HG03135 (cell line): ENCODE measurements around the gene GSN.

Experiments
- ATAC-seq: cut with Tn5 transposase; IDR thresholded peaks from one replicate; pipeline ENCODE4 v1.9.1; 2021; ENCODE audit warnings: mild to moderate bottlenecking, moderate library complexity; ENCODE audit not compliant: unreplicated experiment

GSN gene

DNA sequence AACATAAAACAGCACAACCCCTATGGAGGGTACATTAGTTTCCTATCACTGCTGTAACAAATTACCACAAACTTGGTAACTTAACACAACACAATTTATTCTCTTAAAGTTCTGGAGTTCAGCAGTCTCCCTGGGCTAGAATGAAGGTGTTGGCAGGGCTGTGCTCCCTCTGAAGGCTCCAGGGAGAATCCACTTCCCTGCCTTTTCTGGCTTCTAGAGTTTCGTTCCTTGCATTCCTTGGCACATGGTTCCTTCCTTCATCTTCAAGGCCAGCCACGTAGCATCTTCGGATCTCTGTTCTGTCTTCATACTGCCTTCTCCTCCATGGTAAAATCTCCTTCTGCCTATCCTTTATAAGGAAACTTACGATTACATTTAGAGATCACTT is 25.0 kb upstream of the GSN start:
- ATAC-seq: no peak

GRCh38 chr9:121246821-121247561 is 21.0 kb upstream of the GSN start:
- no peak for ATAC-seq

- no peak for ATAC-seq
Measured at GRCh38 chr9:121249563-121249962, 18.4 kb upstream of the GSN start.

DNA sequence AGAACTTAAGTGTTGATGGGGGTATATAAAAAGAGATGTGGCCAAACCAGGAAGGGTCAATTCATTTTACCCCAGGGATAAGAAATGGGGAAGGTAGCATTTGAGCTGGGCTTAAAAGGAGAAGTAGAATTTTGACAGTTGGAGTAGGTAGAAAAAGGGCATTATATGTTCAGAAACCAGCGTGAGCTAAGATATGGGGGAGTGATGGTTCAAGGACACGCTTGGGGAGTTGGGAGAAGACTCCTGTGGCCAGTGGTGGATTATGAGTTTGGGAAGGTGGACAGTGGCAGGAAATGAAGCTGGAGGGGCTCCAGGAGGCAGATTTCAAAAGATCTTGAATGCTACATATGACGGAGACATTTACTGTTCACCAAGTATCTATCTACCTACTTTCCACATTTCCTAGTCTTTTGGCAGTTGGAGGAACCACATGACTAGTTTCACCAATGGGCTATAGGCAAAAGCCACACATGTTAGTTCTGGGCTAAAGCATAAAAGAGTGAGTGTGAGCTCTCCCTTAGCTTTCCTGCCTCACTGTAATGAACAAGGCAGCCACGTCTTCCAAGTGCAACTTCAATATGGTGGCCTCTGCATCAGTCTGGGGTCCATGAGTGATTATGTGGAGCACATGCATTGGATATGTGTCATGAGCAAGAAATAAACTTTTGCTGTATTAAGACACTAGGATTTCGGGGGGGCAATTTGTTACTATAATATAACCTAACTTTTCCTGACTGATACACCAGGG is 15.7 kb upstream of the GSN start:
- no peak for ATAC-seq

- ATAC-seq: no peak
Measured at GRCh38 chr9:121253162-121253561, 14.8 kb upstream of the GSN start.

DNA sequence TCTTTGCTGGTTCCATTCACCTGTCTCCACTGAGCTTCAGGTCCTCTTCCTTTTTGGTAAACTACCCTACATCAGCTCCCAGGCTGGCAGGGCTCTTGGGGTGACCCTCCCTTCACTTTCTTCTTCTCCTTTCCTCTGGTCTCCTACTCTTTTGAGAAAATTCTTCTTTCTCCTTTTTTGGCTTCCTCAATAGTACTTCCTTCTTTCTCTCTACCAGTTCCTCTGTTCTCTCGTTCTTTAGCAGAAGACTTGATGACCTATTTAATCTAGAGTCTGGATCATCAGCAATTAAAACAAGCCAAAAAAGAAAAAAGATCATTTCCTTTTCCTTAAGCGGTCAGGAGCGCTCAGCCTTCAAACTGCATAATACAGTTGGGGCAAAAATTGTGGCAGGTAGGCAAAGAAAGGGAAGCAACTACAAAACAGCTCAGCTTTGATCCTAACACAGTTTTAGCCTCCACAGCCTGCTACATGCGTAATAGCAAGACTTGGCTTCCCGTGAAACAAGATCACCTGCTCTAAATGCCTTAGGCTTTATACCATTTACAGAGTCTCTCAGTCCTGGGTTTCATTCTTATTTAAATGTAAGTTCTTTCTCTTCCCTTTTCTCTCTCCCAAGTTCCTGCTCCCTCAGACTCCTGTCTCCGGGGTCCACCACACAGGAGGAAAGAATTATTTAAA is 14.0 kb upstream of the GSN start:
- no peak for ATAC-seq

- no peak for ATAC-seq
Measured at GRCh38 chr9:121259498-121259897, 8.5 kb upstream of the GSN start.

DNA sequence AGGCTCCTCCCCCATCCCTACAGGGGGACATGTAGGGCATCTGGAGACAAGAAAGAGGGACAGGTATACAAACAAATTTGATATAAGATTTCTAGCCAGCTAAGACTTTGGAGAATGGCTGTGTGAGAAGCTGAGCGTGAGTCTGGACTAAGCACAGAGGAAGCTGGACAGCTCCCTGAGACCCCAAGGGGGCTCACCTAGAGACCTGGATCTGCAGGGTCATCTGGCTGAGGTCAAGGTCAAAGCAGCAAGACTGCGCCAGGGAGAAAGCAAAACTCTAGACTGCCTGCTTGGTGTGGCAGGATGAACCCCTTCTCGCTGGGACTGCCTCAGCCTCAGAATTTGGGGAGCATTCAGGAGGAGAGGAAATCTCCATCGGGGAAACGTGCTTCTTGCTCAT is 8.0 kb upstream of the GSN start:
- no peak for ATAC-seq

GRCh38 chr9:121260457-121261106 is 7.4 kb upstream of the GSN start:
- ATAC-seq: no peak

- no peak for ATAC-seq
Measured at GRCh38 chr9:121261107-121261460, 6.9 kb upstream of the GSN start.

DNA sequence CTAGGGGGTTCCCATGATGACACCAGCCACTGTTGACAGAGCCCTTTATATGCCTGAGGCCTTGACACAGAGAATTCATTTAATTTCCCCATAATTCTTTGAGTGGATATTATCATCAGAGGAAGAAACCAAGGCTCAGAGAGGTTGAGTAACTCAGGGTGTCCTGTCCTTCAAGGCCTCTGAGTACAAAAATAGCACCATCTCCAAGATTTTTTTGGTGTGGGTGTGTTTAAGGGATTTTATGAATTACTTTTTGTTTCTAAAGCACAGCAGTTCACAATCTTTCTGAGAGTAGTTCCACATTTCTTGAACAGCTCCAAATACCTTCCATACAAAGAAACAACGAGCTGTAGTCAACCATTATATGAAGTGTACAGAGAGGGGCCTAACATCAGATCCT is 6.2 kb upstream of the GSN start:
- no peak for ATAC-seq

- ATAC-seq: no peak
Measured at GRCh38 chr9:121262423-121262822, 5.5 kb upstream of the GSN start.

GRCh38 chr9:121262953-121263352 is 5.0 kb upstream of the GSN start:
- ATAC-seq: no peak

- no peak for ATAC-seq
Measured at GRCh38 chr9:121266356-121266755, 1.6 kb upstream of the GSN start.

DNA sequence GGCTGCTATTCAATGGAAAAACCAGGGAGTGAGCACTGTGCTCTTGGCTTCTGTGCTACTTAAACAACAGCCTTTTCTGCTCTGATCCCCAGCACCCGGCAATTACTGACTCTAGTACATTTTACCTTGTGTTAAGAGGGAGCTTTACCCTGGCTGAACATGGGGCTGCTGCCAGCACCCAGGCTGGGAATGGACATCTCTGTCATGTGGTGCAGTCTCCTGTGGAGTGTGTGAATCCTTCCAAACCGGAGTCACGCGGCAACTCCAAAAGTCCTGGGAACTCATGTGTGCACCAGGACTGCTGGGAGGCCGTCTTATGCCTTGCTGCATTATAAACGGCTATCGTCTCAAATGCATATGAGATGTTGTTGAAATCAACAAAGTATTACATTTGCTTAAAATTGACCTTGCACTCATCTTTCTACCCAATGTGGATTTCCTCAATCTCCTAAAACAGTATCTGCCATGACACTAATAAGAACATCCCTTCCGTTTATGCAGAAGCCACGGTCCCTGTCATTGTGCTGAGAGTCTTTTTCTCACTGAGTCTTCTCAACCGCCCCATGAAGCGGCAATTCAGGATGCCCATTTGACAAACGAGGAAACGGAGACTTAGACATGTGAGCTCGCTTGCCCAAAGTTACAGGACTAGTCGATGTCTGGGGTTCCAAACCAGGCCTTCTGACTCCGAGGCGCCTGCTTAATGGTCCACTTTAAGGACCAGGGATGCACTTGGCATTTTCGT is 884 bp upstream of the GSN start:
- ATAC-seq: no peak

DNA sequence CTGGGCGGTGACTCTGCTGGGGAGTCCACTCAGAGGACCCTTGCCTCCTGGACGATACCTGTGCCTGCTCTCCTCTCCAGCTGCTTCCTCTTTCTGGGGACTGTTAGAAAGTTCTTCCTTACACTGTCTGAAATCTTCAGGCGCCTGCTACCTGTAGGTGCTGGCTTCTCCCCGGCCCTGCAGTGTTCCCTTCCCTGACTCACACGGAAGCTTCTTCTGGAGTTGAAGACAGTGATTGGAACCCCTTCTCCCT is 562 bp downstream of the GSN start:
- peak; percentile 31 for ATAC-seq

DNA sequence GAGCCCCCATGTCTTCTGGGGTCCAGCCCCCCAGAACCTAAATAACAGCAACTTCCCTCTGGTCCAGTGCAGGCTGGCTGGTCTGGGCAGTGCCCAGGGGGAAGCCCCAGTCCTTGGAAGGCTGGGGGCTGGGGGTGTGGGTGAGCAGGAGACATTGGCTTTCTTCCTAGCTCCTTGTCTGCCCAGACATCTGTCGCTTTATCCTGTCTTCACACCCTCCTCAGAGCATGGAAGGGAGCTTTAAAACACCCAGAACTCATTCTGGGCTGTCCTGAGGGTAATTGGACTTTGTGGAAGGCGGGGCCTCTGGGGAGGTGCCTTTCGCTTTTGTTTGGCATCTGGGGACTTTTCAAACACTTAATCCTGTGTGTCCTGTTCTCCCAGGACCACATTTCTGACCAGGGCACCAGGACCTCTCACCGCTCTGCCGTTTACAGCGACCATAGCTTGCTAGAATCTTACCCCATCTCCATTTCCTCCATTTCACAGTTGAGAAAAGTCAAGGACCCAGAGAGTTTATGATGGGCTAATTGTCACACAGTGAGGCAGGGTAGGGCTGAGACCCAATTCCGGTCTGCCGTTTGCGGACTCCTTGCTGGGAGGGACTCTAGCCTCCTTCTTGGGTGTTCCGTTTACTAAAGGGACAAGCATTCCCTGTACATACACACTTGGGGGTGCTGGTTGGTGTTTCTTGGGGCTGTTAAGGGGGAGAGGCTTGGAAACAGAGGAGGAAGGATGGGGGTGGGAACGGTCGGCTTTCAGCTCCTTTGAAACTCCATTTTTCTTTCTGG is 1.1 kb downstream of the GSN start:
- no peak for ATAC-seq

DNA sequence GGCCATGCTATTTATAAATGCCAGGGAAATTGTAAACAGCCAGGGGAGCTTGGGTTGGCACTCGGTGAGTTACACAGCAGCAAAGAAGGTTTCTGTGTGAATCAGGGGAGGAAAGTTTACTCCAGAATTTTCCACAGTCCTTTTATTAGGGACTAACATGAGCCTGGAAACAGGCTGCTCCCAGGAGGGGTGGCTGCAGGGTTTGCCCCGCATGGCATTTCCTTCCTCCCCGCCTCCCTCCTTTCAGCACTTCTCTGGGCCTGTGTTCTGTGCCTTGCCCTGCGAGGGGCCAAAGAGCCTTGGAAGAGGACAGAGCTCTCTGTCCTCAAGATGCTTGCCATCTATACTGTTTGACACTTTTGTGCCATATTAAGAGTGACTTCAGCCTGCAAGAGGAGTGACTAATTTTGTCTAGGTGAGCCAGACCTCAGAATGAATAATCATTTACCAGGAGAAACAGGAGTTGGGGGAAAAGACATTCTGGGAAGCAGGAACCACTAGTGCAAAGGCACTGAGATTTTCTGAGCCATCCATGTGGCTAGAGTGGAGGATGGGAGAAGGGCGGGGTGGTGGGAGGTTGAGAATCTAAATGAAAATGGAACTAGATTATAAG is 1.8 kb downstream of the GSN start:
- ATAC-seq: no peak

DNA sequence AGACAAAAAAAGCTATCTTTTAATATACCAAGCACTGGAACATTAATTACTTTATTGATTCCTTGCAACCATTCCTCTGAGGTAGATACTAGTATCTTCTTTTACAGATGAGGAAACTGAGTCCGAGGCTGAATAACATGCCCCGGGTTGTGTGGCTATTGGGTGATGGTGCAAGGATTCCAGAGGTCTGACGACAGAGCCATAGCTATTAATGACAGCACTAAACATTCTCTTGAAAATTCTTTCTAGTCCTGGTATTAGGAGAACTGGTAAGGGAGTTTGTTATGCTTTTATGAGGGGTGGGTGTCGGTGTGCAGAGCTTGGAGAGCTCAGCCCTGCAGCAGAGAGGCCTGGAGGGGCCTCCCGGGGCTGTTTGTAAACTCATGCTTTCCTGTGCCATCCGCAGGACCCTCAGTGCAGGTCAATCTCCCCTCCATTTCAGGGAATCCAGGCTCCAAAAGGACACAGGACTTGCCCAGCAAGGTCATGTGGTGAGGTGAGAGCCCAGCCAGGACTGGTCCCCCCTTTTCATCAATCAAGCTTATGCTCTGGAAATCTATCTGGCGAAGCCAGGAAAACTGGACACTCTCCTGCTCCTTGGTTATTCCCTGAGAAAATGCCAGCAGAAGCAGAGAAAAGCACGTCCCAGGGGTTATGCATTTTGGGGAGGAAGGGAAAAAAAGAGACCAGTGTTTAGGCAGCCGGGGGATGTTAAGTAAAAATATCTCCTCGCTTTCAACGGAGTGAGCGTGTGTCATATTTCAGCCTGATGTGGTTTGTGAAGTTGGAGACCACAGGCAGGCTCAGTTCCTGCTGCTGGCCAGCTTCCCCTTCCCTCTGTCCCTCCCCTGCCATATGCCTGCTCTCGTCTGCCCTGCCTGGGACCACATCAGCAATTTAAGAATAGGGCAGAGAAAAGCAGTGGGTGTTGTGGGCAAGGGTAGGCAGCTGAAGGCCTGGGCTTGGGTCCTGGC is 3.7 kb downstream of the GSN start:
- ATAC-seq: no peak
